Osteoblast (primary cell): ENCODE results near the gene GCK. TPM values are rescaled to one million over a fixed set of nuclear protein-coding genes. Genes with fewer than 3 reads are reported as not detected.

Experiments
- DNase-seq: peaks from one replicate; pipeline ENCODE4 v3.0.0; 2011; ENCODE audit warnings: low spot score, mixed read lengths; ENCODE audit not compliant: insufficient read length; ENCODE audit errors: missing footprints
- H2AFZ ChIP-seq: 2 replicates; pipeline ENCODE4 v1.6.0; 2011; ENCODE audit warnings: mild to moderate bottlenecking, low read length
- H3K27ac ChIP-seq: 2 replicates; pipeline ENCODE4 v1.5.1; 2011; ENCODE audit warnings: mild to moderate bottlenecking, low read depth, low read length, moderate library complexity
- H3K27me3 ChIP-seq: 2 replicates; pipeline ENCODE4 v1.6.0; 2012; ENCODE audit warnings: mild to moderate bottlenecking, control low read depth, inconsistent platforms, low read length, moderate library complexity; ENCODE audit not compliant: insufficient read depth
- H3K36me3 ChIP-seq: 2 replicates; pipeline ENCODE4 v1.5.1; 2011; ENCODE audit warnings: mild to moderate bottlenecking, low read length, control low read depth, moderate library complexity; ENCODE audit not compliant: insufficient read depth
- H3K4me1 ChIP-seq: 2 replicates; pipeline ENCODE4 v1.5.1; 2011; ENCODE audit warnings: mild to moderate bottlenecking, low read length, control low read depth, moderate library complexity; ENCODE audit not compliant: insufficient read depth
- H3K4me2 ChIP-seq: 2 replicates; pipeline ENCODE4 v1.6.0; 2011; ENCODE audit warnings: mild to moderate bottlenecking, low read length; ENCODE audit not compliant: insufficient read depth
- H3K4me3 ChIP-seq: fragments of 200-600 bp; sonication (generic); 3 replicates; pipeline ENCODE4 v1.5.1; 2012; ENCODE audit warnings: mild to moderate bottlenecking, low read length, inconsistent platforms; ENCODE audit not compliant: insufficient read depth
- H3K79me2 ChIP-seq: 2 replicates; pipeline ENCODE4 v1.6.0; 2012; ENCODE audit warnings: mild to moderate bottlenecking, low read length, control low read depth, inconsistent platforms; ENCODE audit not compliant: insufficient read depth
- H3K9me3 ChIP-seq: 2 replicates; pipeline ENCODE4 v1.5.1; 2011; ENCODE audit warnings: low read depth, low read length, control low read depth
- H4K20me1 ChIP-seq: 2 replicates; pipeline ENCODE4 v1.6.0; 2012; ENCODE audit warnings: mild to moderate bottlenecking, low read length, control low read depth; ENCODE audit not compliant: insufficient read depth
- CTCF ChIP-seq: IDR thresholded peaks from 2 replicates; pipeline ENCODE4 v1.5.1; 2011; ENCODE audit warnings: mild to moderate bottlenecking, low read depth, low read length, moderate library complexity; ENCODE audit errors: extremely low read depth
- total RNA-seq: library from RNA; depleted of rRNA; stranded (reverse); fragments of >200 nt; gene quantifications from 2 replicates; pipeline ENCODE4 v1.2.3, GENCODE V29; 2012

The GCK gene
- total RNA-seq, 1 donor: not detected

GRCh38 chr7:44147026-44147991 is 41.9 kb downstream of the GCK start:
- peak; percentile 77 for DNase-seq
- TF ChIP-seq CTCF: no peak

DNA sequence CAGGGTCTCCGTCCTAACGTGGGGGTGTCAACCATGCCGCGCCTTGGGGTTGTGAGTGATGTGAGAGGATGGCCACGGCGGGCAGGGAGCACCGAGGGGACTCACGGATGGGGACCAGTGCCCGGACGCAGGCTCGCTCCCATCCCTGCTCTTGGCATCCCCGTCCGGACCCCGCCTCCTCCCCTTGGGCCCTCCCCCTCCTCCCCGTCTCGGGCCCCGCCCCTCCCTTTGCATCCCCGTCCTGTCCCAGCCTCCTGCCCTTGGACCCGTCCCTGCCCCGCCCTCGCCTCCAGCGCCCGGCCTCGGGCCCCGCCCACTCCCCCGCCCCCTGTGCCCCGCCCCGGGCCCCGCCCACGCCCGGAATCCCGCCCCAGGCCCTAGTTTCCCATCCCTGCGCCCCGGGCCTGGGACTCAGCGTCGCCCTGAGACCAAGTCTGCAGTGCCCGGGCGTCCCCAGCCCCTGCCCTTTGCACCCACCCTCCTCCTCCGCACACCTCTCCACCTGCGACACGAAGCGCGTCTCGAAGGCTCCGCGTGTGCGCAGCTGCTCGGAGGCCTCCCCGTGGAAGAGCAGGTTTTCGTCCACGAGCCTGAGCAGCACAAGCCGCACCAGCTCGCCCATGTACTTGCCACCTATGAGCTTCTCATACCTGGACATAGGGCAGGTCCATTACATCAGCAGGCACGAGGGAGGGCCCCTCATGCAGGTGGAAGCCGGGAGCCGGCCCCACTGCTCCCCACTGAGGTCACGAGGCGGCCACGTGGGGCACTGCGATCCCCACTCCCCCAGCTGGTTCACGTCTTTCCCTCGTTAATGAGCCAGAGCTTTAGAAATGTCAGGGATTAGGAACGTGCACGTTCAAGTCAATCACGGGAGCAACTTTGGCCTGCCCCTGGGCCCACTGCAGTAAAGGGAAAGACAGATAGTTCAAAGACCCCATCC is 43.0 kb downstream of the GCK start:
- H4K20me1 ChIP-seq: no peaks in the 10 kb centered on the region
- no peak overlapping the region for H3K27ac ChIP-seq
- peak overlapping the region; percentile 67 for H3K4me2 ChIP-seq
- H2AFZ ChIP-seq: peak overlapping the region; percentile 59
- no peaks in the 10 kb centered on the region for H3K4me1 ChIP-seq
- H3K27me3 ChIP-seq: peaks cover 15% of the 10 kb centered on the region
- peak; percentile 94 for DNase-seq
- no peaks in the 10 kb centered on the region for H3K36me3 ChIP-seq
- no peaks in the 10 kb centered on the region for H3K9me3 ChIP-seq
- H3K79me2 ChIP-seq: no peaks in the 10 kb centered on the region
- TF ChIP-seq CTCF: no peak
- H3K4me3 ChIP-seq: peak overlapping the region; percentile 51

More at GRCh38 chr7:44147026-44147991, 41.9 kb downstream of the GCK start:
- Histone ChIP-seq H3K4me1 (no peaks in the 10 kb centered on the region), H3K4me2 (no peak overlapping the region), H3K4me3 (no peak overlapping the region), H4K20me1 (no peaks in the 10 kb centered on the region), H2AFZ (no peak overlapping the region), H3K27ac (no peak overlapping the region), H3K36me3 (no peaks in the 10 kb centered on the region), H3K27me3 (peaks cover 15% of the 10 kb centered on the region), H3K79me2 (no peaks in the 10 kb centered on the region), H3K9me3 (no peaks in the 10 kb centered on the region)

GRCh38 chr7:44145479-44145968 is 43.7 kb downstream of the GCK start:
- Histone ChIP-seq H3K36me3 (no peaks in the 10 kb centered on the region), H3K4me1 (no peaks in the 10 kb centered on the region), H3K27ac (no peak overlapping the region), H3K4me3 (peak overlapping the region; percentile 51), H3K4me2 (peak overlapping the region; percentile 67), H2AFZ (peak overlapping the region; percentile 59), H3K79me2 (no peaks in the 10 kb centered on the region), H3K27me3 (peaks cover 15% of the 10 kb centered on the region), H4K20me1 (no peaks in the 10 kb centered on the region), H3K9me3 (no peaks in the 10 kb centered on the region)
- peak; percentile 79 for DNase-seq
- TF ChIP-seq CTCF: no peak
